Adrenal gland (tissue), 5 donors: Measurements from ENCODE around the gene RASA2.

Source experiments
- POLR2A ChIP-seq, 2 donors: fragments of 450-650 bp; IDR thresholded peaks; one replicate each; pipeline ENCODE4 v1.6.1; 2017; ENCODE audit warnings: antibody characterized with exemption in 2 of 2, mild to moderate bottlenecking in 2 of 2, moderate library complexity in 1 of 2
- TF ChIP-seq, protein P1 (sequence below), 6 experiments: fragments of 450-650 bp in 4 of 6; fragments of 200-600 bp in 2 of 6; sonication (generic) in 1 of 6; IDR thresholded peaks; 1 replicate in 5 of 6; 2 replicates in 1 of 6; pipeline versions ENCODE4 v1.5.1 to v1.8.0; 2016 to 2021; ENCODE audit warnings: antibody characterized with exemption in 6 of 6, mild to moderate bottlenecking in 2 of 6, moderate library complexity in 1 of 6
- donor health status: DM: no; HTN: no; CAD: no.

GRCh38 chr3:141456301-141456625 lies 30.6 kb upstream of the RASA2 start:
- no peak for TF ChIP-seq POLR2A (IDR thresholded peaks at IDR 0.05)
- TF ChIP-seq, protein P1, sequence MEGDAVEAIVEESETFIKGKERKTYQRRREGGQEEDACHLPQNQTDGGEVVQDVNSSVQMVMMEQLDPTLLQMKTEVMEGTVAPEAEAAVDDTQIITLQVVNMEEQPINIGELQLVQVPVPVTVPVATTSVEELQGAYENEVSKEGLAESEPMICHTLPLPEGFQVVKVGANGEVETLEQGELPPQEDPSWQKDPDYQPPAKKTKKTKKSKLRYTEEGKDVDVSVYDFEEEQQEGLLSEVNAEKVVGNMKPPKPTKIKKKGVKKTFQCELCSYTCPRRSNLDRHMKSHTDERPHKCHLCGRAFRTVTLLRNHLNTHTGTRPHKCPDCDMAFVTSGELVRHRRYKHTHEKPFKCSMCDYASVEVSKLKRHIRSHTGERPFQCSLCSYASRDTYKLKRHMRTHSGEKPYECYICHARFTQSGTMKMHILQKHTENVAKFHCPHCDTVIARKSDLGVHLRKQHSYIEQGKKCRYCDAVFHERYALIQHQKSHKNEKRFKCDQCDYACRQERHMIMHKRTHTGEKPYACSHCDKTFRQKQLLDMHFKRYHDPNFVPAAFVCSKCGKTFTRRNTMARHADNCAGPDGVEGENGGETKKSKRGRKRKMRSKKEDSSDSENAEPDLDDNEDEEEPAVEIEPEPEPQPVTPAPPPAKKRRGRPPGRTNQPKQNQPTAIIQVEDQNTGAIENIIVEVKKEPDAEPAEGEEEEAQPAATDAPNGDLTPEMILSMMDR (IDR thresholded peaks at IDR 0.05) = no peak
